ENCODE data around the gene PPP2R2D.

The PPP2R2D gene

GRCh38 chr10:131896403-131896802, 4.4 kb upstream of the PPP2R2D start:
- H3K9me3 ChIP-seq (ENCODE audit: control extremely low read depth in 1 of 5, control insufficient read depth in 4 of 5, insufficient read depth in 2 of 5, low read depth in 1 of 5, low read length in 4 of 5): no peaks in the 10 kb centered on the region
- POLR2A ChIA-PET: no interaction called here
- DNase-seq: peak in 2 of 3 donors; percentile 69 to 83
- peak overlapping the region in 1 of 7 experiments; percentile 36 for H3K4me3 ChIP-seq (ENCODE audit: control insufficient read depth in 1 of 7, extremely low read depth in 1 of 7, insufficient read depth in 4 of 7, low read depth in 2 of 7, low read length in 6 of 7)
- H3K27ac ChIP-seq (ENCODE audit: insufficient read depth in 1 of 2, low read depth in 1 of 2, low read length in 2 of 2, poor library complexity in 1 of 2, severe bottlenecking in 2 of 2): peak overlapping the region in 1 of 2 experiments; percentile 75
- CTCF ChIA-PET: interaction anchor here (1.0 to 5.6 kb wide), 4 partner anchors 9 to 126 kb away, joined by 4 to 34 read pairs (median 4); partner anchors contain the start of gene BNIP3
- WGBS (ENCODE audit: insufficient coverage): 100% methylated on average over 1 of the region's 9 CpGs
- peaks cover 0 to 14% (median 4%) of the 10 kb centered on the region in 5 experiments for H3K27me3 ChIP-seq (replicated peaks in 2 of 5; ENCODE audit: control insufficient read depth in 4 of 5, insufficient read depth in 5 of 5, low read length in 4 of 5)
- no peaks in the 10 kb centered on the region for H3K36me3 ChIP-seq (ENCODE audit: control insufficient read depth in 4 of 4, insufficient read depth in 4 of 4, low read length in 3 of 4)
- peaks cover 8 to 43% (median 25%) of the 10 kb centered on the region in 4 experiments for H3K4me1 ChIP-seq (ENCODE audit: control extremely low read depth in 1 of 4, control insufficient read depth in 4 of 4, insufficient read depth in 4 of 4, low read length in 3 of 4)

- Histone ChIP-seq H3K27me3 (replicated peaks in 2 of 5; ENCODE audit: control insufficient read depth in 4 of 5, insufficient read depth in 5 of 5, low read length in 4 of 5) (peaks cover 0 to 5% (median 1%) of the 10 kb centered on the region in 5 experiments), H3K4me3 (ENCODE audit: control insufficient read depth in 1 of 7, extremely low read depth in 1 of 7, insufficient read depth in 4 of 7, low read depth in 2 of 7, low read length in 6 of 7) (peak overlapping the region in 4 of 7 experiments; percentile 16 to 62 (median 34)), H3K36me3 (ENCODE audit: control insufficient read depth in 4 of 4, insufficient read depth in 4 of 4, low read length in 3 of 4) (no peaks in the 10 kb centered on the region), H3K4me1 (ENCODE audit: control extremely low read depth in 1 of 4, control insufficient read depth in 4 of 4, insufficient read depth in 4 of 4, low read length in 3 of 4) (peaks cover 9 to 48% (median 32%) of the 10 kb centered on the region in 4 experiments), H3K9me3 (ENCODE audit: control extremely low read depth in 1 of 5, control insufficient read depth in 4 of 5, insufficient read depth in 2 of 5, low read depth in 1 of 5, low read length in 4 of 5) (no peaks in the 10 kb centered on the region), H3K27ac (ENCODE audit: insufficient read depth in 1 of 2, low read depth in 1 of 2, low read length in 2 of 2, poor library complexity in 1 of 2, severe bottlenecking in 2 of 2) (peak overlapping the region in 1 of 2 experiments; percentile 75)
- WGBS (ENCODE audit: insufficient coverage): 10% methylated on average over 14 of the region's 14 CpGs
- DNase-seq: peak in 2 of 3 donors; percentile 62 to 71
- CTCF ChIA-PET: interaction anchor here (0.6 to 5.6 kb wide), 6 partner anchors 8 to 247 kb away, joined by 3 to 34 read pairs (median 4); partner anchors contain the start of gene BNIP3
- POLR2A ChIA-PET: no interaction called here
Observed at GRCh38 chr10:131897297-131897899, 3.4 kb upstream of the PPP2R2D start.

GRCh38 chr10:131898061-131898460, 2.7 kb upstream of the PPP2R2D start:
- H3K4me1 ChIP-seq (ENCODE audit: control extremely low read depth in 1 of 4, control insufficient read depth in 4 of 4, insufficient read depth in 4 of 4, low read length in 3 of 4): peaks cover 11 to 54% (median 37%) of the 10 kb centered on the region in 4 experiments
- no peak overlapping the region for H3K4me3 ChIP-seq (ENCODE audit: control insufficient read depth in 1 of 7, extremely low read depth in 1 of 7, insufficient read depth in 4 of 7, low read depth in 2 of 7, low read length in 6 of 7)
- WGBS (ENCODE audit: insufficient coverage): 96% methylated on average over 6 of the region's 8 CpGs
- CTCF ChIA-PET: interaction anchor here (5.6 kb wide), 1 partner anchor 11 kb away, joined by 34 read pairs; no protein-coding TSS in a partner anchor
- peak in 2 of 3 donors; percentile 22 to 29 for DNase-seq
- POLR2A ChIA-PET: no interaction called here
- no peaks in the 10 kb centered on the region for H3K36me3 ChIP-seq (ENCODE audit: control insufficient read depth in 4 of 4, insufficient read depth in 4 of 4, low read length in 3 of 4)
- no peaks in the 10 kb centered on the region for H3K9me3 ChIP-seq (ENCODE audit: control extremely low read depth in 1 of 5, control insufficient read depth in 4 of 5, insufficient read depth in 2 of 5, low read depth in 1 of 5, low read length in 4 of 5)
- H3K27me3 ChIP-seq (replicated peaks in 2 of 5; ENCODE audit: control insufficient read depth in 4 of 5, insufficient read depth in 5 of 5, low read length in 4 of 5): peaks cover 0 to 5% (median 0%) of the 10 kb centered on the region in 5 experiments
- peak overlapping the region in 1 of 2 experiments; percentile 75 for H3K27ac ChIP-seq (ENCODE audit: insufficient read depth in 1 of 2, low read depth in 1 of 2, low read length in 2 of 2, poor library complexity in 1 of 2, severe bottlenecking in 2 of 2)

GRCh38 chr10:131898713-131899112, 2.1 kb upstream of the PPP2R2D start:
- WGBS (ENCODE audit: insufficient coverage): 88% methylated on average over 5 of the region's 5 CpGs
- Histone ChIP-seq H3K27ac (ENCODE audit: insufficient read depth in 1 of 2, low read depth in 1 of 2, low read length in 2 of 2, poor library complexity in 1 of 2, severe bottlenecking in 2 of 2) (no peak overlapping the region), H3K27me3 (replicated peaks in 2 of 5; ENCODE audit: control insufficient read depth in 4 of 5, insufficient read depth in 5 of 5, low read length in 4 of 5) (peaks cover 0 to 5% (median 0%) of the 10 kb centered on the region in 5 experiments), H3K36me3 (ENCODE audit: control insufficient read depth in 4 of 4, insufficient read depth in 4 of 4, low read length in 3 of 4) (peaks cover 0 to 3% (median 0%) of the 10 kb centered on the region in 4 experiments), H3K9me3 (ENCODE audit: control extremely low read depth in 1 of 5, control insufficient read depth in 4 of 5, insufficient read depth in 2 of 5, low read depth in 1 of 5, low read length in 4 of 5) (no peaks in the 10 kb centered on the region), H3K4me1 (ENCODE audit: control extremely low read depth in 1 of 4, control insufficient read depth in 4 of 4, insufficient read depth in 4 of 4, low read length in 3 of 4) (peaks cover 11 to 61% (median 37%) of the 10 kb centered on the region in 4 experiments), H3K4me3 (ENCODE audit: control insufficient read depth in 1 of 7, extremely low read depth in 1 of 7, insufficient read depth in 4 of 7, low read depth in 2 of 7, low read length in 6 of 7) (no peak overlapping the region)
- ChIA-PET CTCF (interaction anchor here (5.6 kb wide), 1 partner anchor 12 kb away, joined by 34 read pairs; no protein-coding TSS in a partner anchor), POLR2A (no interaction called here)
- no peak for DNase-seq

GRCh38 chr10:131899116-131899690, 1.6 kb upstream of the PPP2R2D start:
- no peak for DNase-seq
- Histone ChIP-seq H3K4me1 (ENCODE audit: control extremely low read depth in 1 of 4, control insufficient read depth in 4 of 4, insufficient read depth in 4 of 4, low read length in 3 of 4) (peaks cover 11 to 62% (median 37%) of the 10 kb centered on the region in 4 experiments), H3K9me3 (ENCODE audit: control extremely low read depth in 1 of 5, control insufficient read depth in 4 of 5, insufficient read depth in 2 of 5, low read depth in 1 of 5, low read length in 4 of 5) (no peaks in the 10 kb centered on the region), H3K27ac (ENCODE audit: insufficient read depth in 1 of 2, low read depth in 1 of 2, low read length in 2 of 2, poor library complexity in 1 of 2, severe bottlenecking in 2 of 2) (no peak overlapping the region), H3K27me3 (replicated peaks in 2 of 5; ENCODE audit: control insufficient read depth in 4 of 5, insufficient read depth in 5 of 5, low read length in 4 of 5) (peaks cover 0 to 5% (median 0%) of the 10 kb centered on the region in 5 experiments), H3K36me3 (ENCODE audit: control insufficient read depth in 4 of 4, insufficient read depth in 4 of 4, low read length in 3 of 4) (peaks cover 0 to 4% (median 0%) of the 10 kb centered on the region in 4 experiments), H3K4me3 (ENCODE audit: control insufficient read depth in 1 of 7, extremely low read depth in 1 of 7, insufficient read depth in 4 of 7, low read depth in 2 of 7, low read length in 6 of 7) (no peak overlapping the region)
- WGBS (ENCODE audit: insufficient coverage): 84% methylated on average over 8 of the region's 8 CpGs
- ChIA-PET POLR2A (no interaction called here), CTCF (interaction anchor here (1.8 to 5.6 kb wide), 2 partner anchors 12 to 36 kb away, joined by 4 to 34 read pairs; no protein-coding TSS in a partner anchor)

- POLR2A ChIA-PET: no interaction called here
- CTCF ChIA-PET: interaction anchor here (0.6 to 5.6 kb wide), 3 partner anchors 13 to 1294 kb away, joined by 3 to 34 read pairs (median 4); no protein-coding TSS in a partner anchor
- WGBS (ENCODE audit: insufficient coverage): 18% methylated on average over 18 of the region's 24 CpGs
Observed at GRCh38 chr10:131899695-131900349, 986 bp upstream of the PPP2R2D start.

More at GRCh38 chr10:131899695-131900349, 986 bp upstream of the PPP2R2D start:
- peak overlapping the region; percentile 63 to 88 (median 77) for H3K4me3 ChIP-seq (ENCODE audit: control insufficient read depth in 1 of 7, extremely low read depth in 1 of 7, insufficient read depth in 4 of 7, low read depth in 2 of 7, low read length in 6 of 7)
- H3K27ac ChIP-seq (ENCODE audit: insufficient read depth in 1 of 2, low read depth in 1 of 2, low read length in 2 of 2, poor library complexity in 1 of 2, severe bottlenecking in 2 of 2): peak overlapping the region in 1 of 2 experiments; percentile 64
- peak in 1 of 3 donors; percentile 45 for DNase-seq
- H3K4me1 ChIP-seq (ENCODE audit: control extremely low read depth in 1 of 4, control insufficient read depth in 4 of 4, insufficient read depth in 4 of 4, low read length in 3 of 4): peaks cover 11 to 66% (median 39%) of the 10 kb centered on the region in 4 experiments
- H3K9me3 ChIP-seq (ENCODE audit: control extremely low read depth in 1 of 5, control insufficient read depth in 4 of 5, insufficient read depth in 2 of 5, low read depth in 1 of 5, low read length in 4 of 5): no peaks in the 10 kb centered on the region
- H3K36me3 ChIP-seq (ENCODE audit: control insufficient read depth in 4 of 4, insufficient read depth in 4 of 4, low read length in 3 of 4): peaks cover 0 to 4% (median 0%) of the 10 kb centered on the region in 4 experiments
- H3K27me3 ChIP-seq (replicated peaks in 2 of 5; ENCODE audit: control insufficient read depth in 4 of 5, insufficient read depth in 5 of 5, low read length in 4 of 5): peaks cover 0 to 5% (median 0%) of the 10 kb centered on the region in 5 experiments

All from common myeloid progenitor, CD34-positive (primary cell).